ENCODE measurements around the gene CACNA2D2. TPM values are rescaled to one million over a fixed set of nuclear protein-coding genes. Genes with fewer than 3 reads are reported as not detected.

The CACNA2D2 gene
- total and polyA plus RNA-seq, 2 of the 13 experiments (the other 11 are each of a cell fraction or from before 2014, with no cell fraction given) = not detected

DNA sequence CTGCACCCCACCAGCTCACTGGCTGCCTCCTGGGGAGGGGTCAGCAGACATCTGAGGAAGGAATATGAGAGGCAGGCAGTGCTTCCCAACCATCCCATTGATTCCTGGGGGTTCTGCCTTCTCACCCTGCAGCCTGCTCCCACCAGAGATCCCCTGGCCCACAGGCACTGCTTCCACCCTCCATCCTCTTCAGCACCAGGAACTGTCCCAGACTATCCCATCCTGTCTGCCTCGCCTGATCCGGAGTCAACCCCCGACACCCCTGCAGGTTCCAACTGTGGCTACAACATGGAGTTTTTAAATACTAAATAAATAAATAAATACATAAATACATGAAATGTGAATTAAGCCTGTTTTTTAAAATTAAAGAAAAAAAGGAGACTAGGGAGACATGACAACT, 43.6 kb downstream of the CACNA2D2 start:
- H3K36me3 ChIP-seq (replicated peaks in 1 of 2; ENCODE audit: control insufficient read depth in 1 of 2, insufficient read depth in 2 of 2, low read length in 2 of 2) = no peaks in the 10 kb centered on the region
- no peaks in the 10 kb centered on the region for H3K79me2 ChIP-seq (ENCODE audit: insufficient read depth, low read length)
- H3K9ac ChIP-seq (ENCODE audit: insufficient read depth, low read depth, low read length) = no peak overlapping the region
- ATAC-seq (no peak), DNase-seq (ENCODE audit: low spot score) (no peak), FAIRE-seq (no peak)
- POLR2A ChIA-PET = no interaction called here
- no peaks in the 10 kb centered on the region for H3K9me3 ChIP-seq (ENCODE audit: low read length)
- no TSS peak for BruUV-seq (replicated peaks)
- no peak for TF ChIP-seq ZBTB21 (CRISPR knock-in tag; IDR thresholded peaks at IDR 0.05)
- TF ChIP-seq, protein P1, sequence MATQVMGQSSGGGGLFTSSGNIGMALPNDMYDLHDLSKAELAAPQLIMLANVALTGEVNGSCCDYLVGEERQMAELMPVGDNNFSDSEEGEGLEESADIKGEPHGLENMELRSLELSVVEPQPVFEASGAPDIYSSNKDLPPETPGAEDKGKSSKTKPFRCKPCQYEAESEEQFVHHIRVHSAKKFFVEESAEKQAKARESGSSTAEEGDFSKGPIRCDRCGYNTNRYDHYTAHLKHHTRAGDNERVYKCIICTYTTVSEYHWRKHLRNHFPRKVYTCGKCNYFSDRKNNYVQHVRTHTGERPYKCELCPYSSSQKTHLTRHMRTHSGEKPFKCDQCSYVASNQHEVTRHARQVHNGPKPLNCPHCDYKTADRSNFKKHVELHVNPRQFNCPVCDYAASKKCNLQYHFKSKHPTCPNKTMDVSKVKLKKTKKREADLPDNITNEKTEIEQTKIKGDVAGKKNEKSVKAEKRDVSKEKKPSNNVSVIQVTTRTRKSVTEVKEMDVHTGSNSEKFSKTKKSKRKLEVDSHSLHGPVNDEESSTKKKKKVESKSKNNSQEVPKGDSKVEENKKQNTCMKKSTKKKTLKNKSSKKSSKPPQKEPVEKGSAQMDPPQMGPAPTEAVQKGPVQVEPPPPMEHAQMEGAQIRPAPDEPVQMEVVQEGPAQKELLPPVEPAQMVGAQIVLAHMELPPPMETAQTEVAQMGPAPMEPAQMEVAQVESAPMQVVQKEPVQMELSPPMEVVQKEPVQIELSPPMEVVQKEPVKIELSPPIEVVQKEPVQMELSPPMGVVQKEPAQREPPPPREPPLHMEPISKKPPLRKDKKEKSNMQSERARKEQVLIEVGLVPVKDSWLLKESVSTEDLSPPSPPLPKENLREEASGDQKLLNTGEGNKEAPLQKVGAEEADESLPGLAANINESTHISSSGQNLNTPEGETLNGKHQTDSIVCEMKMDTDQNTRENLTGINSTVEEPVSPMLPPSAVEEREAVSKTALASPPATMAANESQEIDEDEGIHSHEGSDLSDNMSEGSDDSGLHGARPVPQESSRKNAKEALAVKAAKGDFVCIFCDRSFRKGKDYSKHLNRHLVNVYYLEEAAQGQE (IDR thresholded peaks at IDR 0.05; ENCODE audit: borderline replicate concordance in 1 of 2, low read depth in 1 of 2, low read length in 2 of 2) = peak in 1 of 2 experiments; percentile 68
- no peaks in the 10 kb centered on the region for H3K4me1 ChIP-seq (ENCODE audit: insufficient read depth, low read length)
- peaks cover 0 to 40% of the 10 kb centered on the region in 2 experiments; a peak in 4 of 5 replicates for H3K27me3 ChIP-seq (ENCODE audit: control insufficient read depth in 1 of 2, insufficient read depth in 2 of 2, low read length in 2 of 2)
- H3K27ac ChIP-seq (ENCODE audit: extremely low read length, insufficient read depth, low read length) = no peak overlapping the region
- no peak overlapping the region for H2AFZ ChIP-seq (ENCODE audit: low read length)
- WGBS (ENCODE audit: low lambda C conversion rate) = 16% methylated on average over 3 of the region's 3 CpGs
- CTCF ChIA-PET (ENCODE audit: low intra/inter-chr PET ratio, low total read pairs) = no interaction called here
- in situ Hi-C loops (cut with HindIII; ENCODE audit: extremely low pct_ligation_motif_present, low pct_unique_long_range_greater_than_20kb) (no loop called here), intact Hi-C loops (cut with micrococcal nuclease; ENCODE audit: unreplicated experiment) (no loop called here)
- H4K20me1 ChIP-seq (ENCODE audit: insufficient read depth, low read length) = 0 out of 2 replicates have a peak, but pooled peaks cover 2% of the 10 kb centered on the region
- no peak overlapping the region for H3K4me2 ChIP-seq (ENCODE audit: low read depth, low read length)
- H3K4me3 ChIP-seq (replicated peaks in 1 of 3; ENCODE audit: insufficient read depth in 1 of 3, low read depth in 2 of 3, low read length in 3 of 3) = no peak overlapping the region

DNA sequence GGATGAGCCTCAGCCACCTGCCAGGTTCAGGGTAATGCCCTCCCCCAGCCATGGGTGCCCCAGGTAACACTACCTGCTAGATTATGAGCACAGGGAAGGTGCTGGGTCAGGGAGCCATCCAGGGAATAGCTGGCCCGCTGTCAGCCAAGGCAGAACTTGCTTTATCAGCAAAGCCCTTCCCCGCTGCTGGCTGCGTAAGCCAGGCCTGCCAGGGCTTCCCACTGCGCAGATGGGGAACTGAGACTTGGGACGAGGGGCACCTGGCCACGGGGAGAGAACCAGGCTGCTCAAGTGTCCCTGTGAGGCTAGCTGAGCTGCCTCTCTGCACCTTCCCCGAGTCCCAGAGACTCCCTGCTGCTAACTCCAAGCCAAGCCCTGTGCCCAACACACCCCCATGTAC, 45.4 kb downstream of the CACNA2D2 start:
- Histone ChIP-seq H3K4me3 (replicated peaks in 1 of 3; ENCODE audit: insufficient read depth in 1 of 3, low read depth in 2 of 3, low read length in 3 of 3) (no peak overlapping the region), H2AFZ (ENCODE audit: low read length) (no peak overlapping the region), H4K20me1 (ENCODE audit: insufficient read depth, low read length) (0 out of 2 replicates have a peak, but pooled peaks cover 2% of the 10 kb centered on the region), H3K4me1 (ENCODE audit: insufficient read depth, low read length) (no peaks in the 10 kb centered on the region), H3K9me3 (ENCODE audit: low read length) (no peaks in the 10 kb centered on the region), H3K27ac (ENCODE audit: extremely low read length, insufficient read depth, low read length) (no peak overlapping the region), H3K79me2 (ENCODE audit: insufficient read depth, low read length) (no peaks in the 10 kb centered on the region), H3K27me3 (ENCODE audit: control insufficient read depth in 1 of 2, insufficient read depth in 2 of 2, low read length in 2 of 2) (peaks cover 1 to 35% of the 10 kb centered on the region in 2 experiments; a peak in 4 of 5 replicates), H3K4me2 (ENCODE audit: low read depth, low read length) (no peak overlapping the region), H3K36me3 (replicated peaks in 1 of 2; ENCODE audit: control insufficient read depth in 1 of 2, insufficient read depth in 2 of 2, low read length in 2 of 2) (no peaks in the 10 kb centered on the region), H3K9ac (ENCODE audit: insufficient read depth, low read depth, low read length) (no peak overlapping the region)
- intact Hi-C loops (cut with micrococcal nuclease; ENCODE audit: unreplicated experiment) = no loop called here
- DNase-seq (ENCODE audit: low spot score) (no peak), ATAC-seq (no peak), FAIRE-seq (no peak)
- CTCF ChIA-PET (ENCODE audit: low intra/inter-chr PET ratio, low total read pairs) = no interaction called here
- in situ Hi-C loops (cut with HindIII; ENCODE audit: extremely low pct_ligation_motif_present, low pct_unique_long_range_greater_than_20kb) = no loop called here
- POLR2A ChIA-PET = no interaction called here
- TF ChIP-seq ATM (IDR thresholded peaks at IDR 0.05; ENCODE audit: borderline replicate concordance) (no peak), SNRNP70 (IDR thresholded peaks at IDR 0.05; ENCODE audit: low read depth, low read length) (no peak), GTF2F1 (IDR thresholded peaks at IDR 0.05; ENCODE audit: low read length) (no peak)
- BruUV-seq (replicated peaks) = no TSS peak
- WGBS (ENCODE audit: low lambda C conversion rate) = 42% methylated on average over 4 of the region's 7 CpGs

All from HepG2 (cell line).